ENCODE measurements around the gene LILRB2. TPM values are rescaled to one million over a fixed set of nuclear protein-coding genes. Genes with fewer than 3 reads are reported as not detected.

The LILRB2 gene
- polyA plus RNA-seq, 1 of the 3 experiments (the other 2 are of a cell fraction) = not detected

DNA sequence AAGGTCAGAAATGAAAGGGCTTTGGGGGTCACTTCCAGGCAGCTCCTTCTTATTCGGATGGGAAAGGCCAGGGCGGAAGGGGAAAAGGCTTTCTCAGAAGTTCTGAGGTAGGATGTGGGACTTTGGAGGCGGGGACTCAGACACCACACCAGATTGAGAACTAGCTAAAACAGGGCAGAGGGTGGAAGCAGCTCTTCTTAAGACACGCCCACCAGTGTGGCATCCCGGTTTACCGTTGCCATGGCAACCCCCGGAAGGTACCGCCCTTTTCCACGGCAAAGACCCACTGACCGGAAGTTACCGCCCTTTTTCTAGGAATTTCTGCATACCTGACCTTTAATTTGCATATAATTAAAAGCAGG is 35.8 kb upstream of the LILRB2 start:
- no peaks in the 10 kb centered on the region for H3K36me3 ChIP-seq (replicated peaks in 1 of 2; ENCODE audit: control insufficient read depth in 1 of 2, insufficient read depth in 2 of 2, low read length in 1 of 2)
- H3K4me1 ChIP-seq (ENCODE audit: control insufficient read depth in 1 of 2, insufficient read depth in 2 of 2, low read depth in 1 of 2, low read length in 1 of 2) = no peaks in the 10 kb centered on the region
- H4K20me1 ChIP-seq (ENCODE audit: insufficient read depth) = no peaks in the 10 kb centered on the region
- H3K27me3 ChIP-seq (ENCODE audit: insufficient read depth) = peaks cover 77% of the 10 kb centered on the region
- no peak overlapping the region for H2AFZ ChIP-seq (ENCODE audit: low read depth)
- no peaks in the 10 kb centered on the region for H3F3A ChIP-seq (replicated peaks; ENCODE audit: insufficient read depth)
- H3K9me2 ChIP-seq = no peaks in the 10 kb centered on the region
- WGBS (ENCODE audit: low lambda C conversion rate) = 10% methylated on average over 9 of the region's 11 CpGs
- H3K27ac ChIP-seq (ENCODE audit: low read depth in 2 of 2, low read length in 1 of 2) = no peak overlapping the region
- H3K9ac ChIP-seq = no peak overlapping the region
- H3K9me3 ChIP-seq = no peaks in the 10 kb centered on the region
- ChIA-PET POLR2A (no interaction called here), CTCF (interaction anchor here (0.5 to 1.5 kb wide), 2 partner anchors 26 to 51 kb away, joined by 3 to 4 read pairs; no protein-coding TSS in a partner anchor)
- TF ChIP-seq, protein P1, sequence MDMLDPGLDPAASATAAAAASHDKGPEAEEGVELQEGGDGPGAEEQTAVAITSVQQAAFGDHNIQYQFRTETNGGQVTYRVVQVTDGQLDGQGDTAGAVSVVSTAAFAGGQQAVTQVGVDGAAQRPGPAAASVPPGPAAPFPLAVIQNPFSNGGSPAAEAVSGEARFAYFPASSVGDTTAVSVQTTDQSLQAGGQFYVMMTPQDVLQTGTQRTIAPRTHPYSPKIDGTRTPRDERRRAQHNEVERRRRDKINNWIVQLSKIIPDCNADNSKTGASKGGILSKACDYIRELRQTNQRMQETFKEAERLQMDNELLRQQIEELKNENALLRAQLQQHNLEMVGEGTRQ (IDR thresholded peaks at IDR 0.05; ENCODE audit: borderline replicate concordance, low read depth, low read length) = no peak
- TF ChIP-seq FOSL2 (IDR thresholded peaks at IDR 0.05; ENCODE audit: borderline replicate concordance, low read depth) (no peak), FOXM1 (IDR thresholded peaks at IDR 0.05; ENCODE audit: low read depth) (no peak)
- DNase-seq = no peak
- H3K4me3 ChIP-seq (ENCODE audit: low read depth in 2 of 2, low read length in 1 of 2) = no peak overlapping the region
- no peaks in the 10 kb centered on the region for H3K79me2 ChIP-seq (ENCODE audit: insufficient read depth)
- H3K4me2 ChIP-seq = no peak overlapping the region

- H4K20me1 ChIP-seq (ENCODE audit: insufficient read depth) = no peaks in the 10 kb centered on the region
- no peak overlapping the region for H2AFZ ChIP-seq (ENCODE audit: low read depth)
- no peaks in the 10 kb centered on the region for H3K9me2 ChIP-seq
- no peak overlapping the region for H3K4me3 ChIP-seq (ENCODE audit: low read depth in 2 of 2, low read length in 1 of 2)
- H3K27ac ChIP-seq (ENCODE audit: low read depth in 2 of 2, low read length in 1 of 2) = no peak overlapping the region
- H3K27me3 ChIP-seq (ENCODE audit: insufficient read depth) = peaks cover 77% of the 10 kb centered on the region
- TF ChIP-seq, protein P2, sequence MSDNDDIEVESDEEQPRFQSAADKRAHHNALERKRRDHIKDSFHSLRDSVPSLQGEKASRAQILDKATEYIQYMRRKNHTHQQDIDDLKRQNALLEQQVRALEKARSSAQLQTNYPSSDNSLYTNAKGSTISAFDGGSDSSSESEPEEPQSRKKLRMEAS (IDR thresholded peaks at IDR 0.05; ENCODE audit: low read depth) = no peak
- no peak for TF ChIP-seq YY1 (IDR thresholded peaks at IDR 0.05; ENCODE audit: low read depth)
- no peak for TF ChIP-seq FOXJ3 (CRISPR knock-in tag; IDR thresholded peaks at IDR 0.05)
- TF ChIP-seq FOXM1 (IDR thresholded peaks at IDR 0.05; ENCODE audit: low read depth) = no peak
- TF ChIP-seq TEAD4 (IDR thresholded peaks at IDR 0.05; ENCODE audit: borderline replicate concordance, insufficient read depth) = no peak
- ChIA-PET CTCF (interaction anchor here (1.2 to 1.5 kb wide), 2 partner anchors 9 to 50 kb away, joined by 4 read pairs; no protein-coding TSS in a partner anchor), POLR2A (no interaction called here)
- no peaks in the 10 kb centered on the region for H3K4me1 ChIP-seq (ENCODE audit: control insufficient read depth in 1 of 2, insufficient read depth in 2 of 2, low read depth in 1 of 2, low read length in 1 of 2)
- no peak for DNase-seq
- H3K9me3 ChIP-seq = no peaks in the 10 kb centered on the region
- no peaks in the 10 kb centered on the region for H3K36me3 ChIP-seq (replicated peaks in 1 of 2; ENCODE audit: control insufficient read depth in 1 of 2, insufficient read depth in 2 of 2, low read length in 1 of 2)
- no peak overlapping the region for H3K9ac ChIP-seq
- H3F3A ChIP-seq (replicated peaks; ENCODE audit: insufficient read depth) = no peaks in the 10 kb centered on the region
- 19% methylated on average over 8 of the region's 10 CpGs for WGBS (ENCODE audit: low lambda C conversion rate)
- H3K79me2 ChIP-seq (ENCODE audit: insufficient read depth) = no peaks in the 10 kb centered on the region
- H3K4me2 ChIP-seq = no peak overlapping the region
Observed at GRCh38 chr19:54315956-54316355, 35.0 kb upstream of the LILRB2 start.

- Histone ChIP-seq H3K4me3 (ENCODE audit: low read depth in 2 of 2, low read length in 1 of 2) (no peak within 1 kb of the TSS), H3K4me1 (ENCODE audit: control insufficient read depth in 1 of 2, insufficient read depth in 2 of 2, low read depth in 1 of 2, low read length in 1 of 2) (no peaks in the 10 kb centered on the region), H3K4me2 (no peak within 1 kb of the TSS), H3F3A (replicated peaks; ENCODE audit: insufficient read depth) (no peaks in the 10 kb centered on the region), H3K9ac (no peak within 1 kb of the TSS), H3K27me3 (ENCODE audit: insufficient read depth) (peaks cover 65% of the 10 kb centered on the region), H3K27ac (ENCODE audit: low read depth in 2 of 2, low read length in 1 of 2) (no peak within 1 kb of the TSS), H2AFZ (ENCODE audit: low read depth) (no peak within 1 kb of the TSS), H3K9me3 (no peaks in the 10 kb centered on the region), H3K9me2 (no peaks in the 10 kb centered on the region), H3K79me2 (ENCODE audit: insufficient read depth) (no peaks in the 10 kb centered on the region), H3K36me3 (replicated peaks in 1 of 2; ENCODE audit: control insufficient read depth in 1 of 2, insufficient read depth in 2 of 2, low read length in 1 of 2) (no peaks in the 10 kb centered on the region), H4K20me1 (ENCODE audit: insufficient read depth) (no peaks in the 10 kb centered on the region)
- 0% methylated on average over 8 of the region's 13 CpGs for WGBS (ENCODE audit: low lambda C conversion rate)
- DNase-seq = no peak
- ChIA-PET POLR2A (no interaction called here), CTCF (interaction anchor here (1.9 kb wide), 1 partner anchor 12 kb away, joined by 4 read pairs; no protein-coding TSS in a partner anchor)
- TF ChIP-seq MEF2A (IDR thresholded peaks at IDR 0.05; ENCODE audit: borderline replicate concordance, low read depth) (no peak), RCOR1 (IDR thresholded peaks at IDR 0.05; ENCODE audit: low read length) (no peak), NFIC (IDR thresholded peaks at IDR 0.05; ENCODE audit: borderline replicate concordance) (no peak), GABPA (IDR thresholded peaks at IDR 0.05; ENCODE audit: low read depth) (no peak), MXI1 (IDR thresholded peaks at IDR 0.05; ENCODE audit: low read depth, low read length) (no peak), EP300 (IDR thresholded peaks at IDR 0.05; ENCODE audit: borderline replicate concordance in 1 of 2, low read depth in 1 of 2, low read length in 1 of 2) (no peak), TEAD4 (IDR thresholded peaks at IDR 0.05; ENCODE audit: borderline replicate concordance, insufficient read depth) (no peak)
- TF ChIP-seq, protein P3, sequence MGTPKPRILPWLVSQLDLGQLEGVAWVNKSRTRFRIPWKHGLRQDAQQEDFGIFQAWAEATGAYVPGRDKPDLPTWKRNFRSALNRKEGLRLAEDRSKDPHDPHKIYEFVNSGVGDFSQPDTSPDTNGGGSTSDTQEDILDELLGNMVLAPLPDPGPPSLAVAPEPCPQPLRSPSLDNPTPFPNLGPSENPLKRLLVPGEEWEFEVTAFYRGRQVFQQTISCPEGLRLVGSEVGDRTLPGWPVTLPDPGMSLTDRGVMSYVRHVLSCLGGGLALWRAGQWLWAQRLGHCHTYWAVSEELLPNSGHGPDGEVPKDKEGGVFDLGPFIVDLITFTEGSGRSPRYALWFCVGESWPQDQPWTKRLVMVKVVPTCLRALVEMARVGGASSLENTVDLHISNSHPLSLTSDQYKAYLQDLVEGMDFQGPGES (IDR thresholded peaks at IDR 0.05; ENCODE audit: low read depth, low read length) = no peak
- TF ChIP-seq, protein P4, sequence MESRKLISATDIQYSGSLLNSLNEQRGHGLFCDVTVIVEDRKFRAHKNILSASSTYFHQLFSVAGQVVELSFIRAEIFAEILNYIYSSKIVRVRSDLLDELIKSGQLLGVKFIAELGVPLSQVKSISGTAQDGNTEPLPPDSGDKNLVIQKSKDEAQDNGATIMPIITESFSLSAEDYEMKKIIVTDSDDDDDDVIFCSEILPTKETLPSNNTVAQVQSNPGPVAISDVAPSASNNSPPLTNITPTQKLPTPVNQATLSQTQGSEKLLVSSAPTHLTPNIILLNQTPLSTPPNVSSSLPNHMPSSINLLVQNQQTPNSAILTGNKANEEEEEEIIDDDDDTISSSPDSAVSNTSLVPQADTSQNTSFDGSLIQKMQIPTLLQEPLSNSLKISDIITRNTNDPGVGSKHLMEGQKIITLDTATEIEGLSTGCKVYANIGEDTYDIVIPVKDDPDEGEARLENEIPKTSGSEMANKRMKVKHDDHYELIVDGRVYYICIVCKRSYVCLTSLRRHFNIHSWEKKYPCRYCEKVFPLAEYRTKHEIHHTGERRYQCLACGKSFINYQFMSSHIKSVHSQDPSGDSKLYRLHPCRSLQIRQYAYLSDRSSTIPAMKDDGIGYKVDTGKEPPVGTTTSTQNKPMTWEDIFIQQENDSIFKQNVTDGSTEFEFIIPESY (IDR thresholded peaks at IDR 0.05; ENCODE audit: borderline replicate concordance, low read depth) = no peak
- TF ChIP-seq, protein P2 (IDR thresholded peaks at IDR 0.05; ENCODE audit: low read depth) = no peak
Observed at GRCh38 chr19:54312436-54313377, 31.8 kb upstream of the LILRB2 start, which contains the start of gene LILRA5. Gene LILRA5 (minus strand): TSS chr19:54313166. CDS start chr19:54313019, 147 bp downstream.
